ENCODE measurements around the gene ATRAID.
"Not testable (repeated sequence)": the region's sequence is repeated elsewhere in the genome, so short reads cannot be mapped to it uniquely, and the experiment has no call there.

Gene ATRAID

DNA sequence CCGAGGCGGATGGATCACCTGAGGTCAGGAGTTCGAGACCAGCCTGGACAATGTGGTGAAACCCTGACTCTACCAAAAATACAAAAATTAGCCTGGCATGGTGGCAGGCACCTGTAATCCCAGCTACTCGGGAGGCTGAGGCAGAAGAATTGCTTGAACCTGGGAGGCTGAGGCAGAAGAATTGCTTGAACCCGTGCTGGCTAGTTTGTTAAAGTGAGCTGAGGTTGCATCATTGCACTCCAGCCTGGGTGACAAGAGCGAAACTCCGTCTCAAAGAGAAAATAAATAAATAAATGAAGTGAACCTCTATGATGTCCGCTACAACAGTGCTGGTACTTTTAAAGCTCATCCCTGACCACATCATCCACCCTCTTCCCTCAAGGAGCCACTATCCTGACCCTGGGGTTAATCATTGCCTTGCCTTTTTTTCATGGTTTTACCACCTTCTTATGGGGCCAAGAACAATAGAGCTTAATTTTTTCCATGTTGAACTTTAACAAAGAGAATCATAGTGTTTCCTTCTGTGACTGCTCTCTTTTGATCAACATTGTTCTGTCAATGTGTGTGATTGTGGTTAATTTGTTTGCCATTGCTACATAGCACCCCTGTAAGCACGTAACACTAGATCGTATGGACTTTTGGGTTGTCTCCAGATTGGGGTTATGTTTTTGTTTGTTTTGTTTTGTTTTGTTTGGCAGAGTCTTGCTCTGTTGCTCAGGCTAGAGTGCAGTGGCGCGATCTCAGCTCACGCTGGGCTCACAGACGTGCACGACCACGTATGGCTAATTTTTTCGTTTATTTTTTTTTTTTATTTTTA is 17.1 kb upstream of the ATRAID start:
- DNase-seq (ENCODE audit: low read depth) = no peak

GRCh38 chr2:27195799-27196198 is 16.0 kb upstream of the ATRAID start:
- DNase-seq (ENCODE audit: low read depth) = not testable (repeated sequence)

- not testable (repeated sequence) for DNase-seq (ENCODE audit: low read depth)
Measured at GRCh38 chr2:27198068-27198467, 13.8 kb upstream of the ATRAID start.

DNA sequence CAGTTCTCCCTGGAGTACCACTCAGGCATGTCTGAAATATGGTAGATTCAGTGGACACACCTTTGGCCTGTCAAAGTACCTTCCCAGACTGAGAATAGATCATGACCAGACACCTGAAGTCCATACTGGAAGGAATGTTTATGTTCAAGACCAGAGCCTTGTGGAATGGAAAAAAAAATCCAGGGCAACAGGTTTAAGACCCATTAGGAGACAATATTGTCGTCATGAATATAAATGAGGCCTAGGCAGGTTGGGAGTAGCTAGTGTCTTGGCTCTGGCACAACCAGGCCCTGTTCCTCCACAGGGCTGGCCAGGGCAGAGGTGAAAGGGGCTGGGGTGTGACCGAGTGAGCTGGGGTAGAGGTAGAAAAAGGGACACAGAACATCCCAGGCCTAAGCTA is 13.2 kb upstream of the ATRAID start:
- no peak for DNase-seq (ENCODE audit: low read depth)

DNA sequence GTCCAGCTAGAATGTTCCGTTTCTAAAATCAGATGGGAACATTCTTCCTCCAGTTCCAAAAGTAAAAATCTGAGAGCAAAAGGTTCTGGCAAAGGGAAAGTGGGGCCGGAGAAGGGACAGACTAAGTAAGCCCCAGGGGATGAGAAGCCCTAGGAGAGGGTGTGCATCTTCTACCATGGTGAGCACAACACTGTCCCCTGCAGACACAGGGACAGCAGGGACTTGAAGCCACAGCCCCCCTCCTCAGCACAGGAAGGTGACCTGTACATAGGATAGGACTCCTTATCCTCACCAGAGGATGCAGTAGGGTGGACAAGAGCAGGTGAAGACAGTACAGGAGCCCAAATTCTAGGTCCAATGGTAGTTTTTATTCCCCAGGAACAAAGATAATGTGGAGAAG is 12.6 kb upstream of the ATRAID start:
- DNase-seq (ENCODE audit: low read depth) = no peak

- no peak for DNase-seq (ENCODE audit: low read depth)
Measured at GRCh38 chr2:27201675-27202074, 10.2 kb upstream of the ATRAID start.

DNA sequence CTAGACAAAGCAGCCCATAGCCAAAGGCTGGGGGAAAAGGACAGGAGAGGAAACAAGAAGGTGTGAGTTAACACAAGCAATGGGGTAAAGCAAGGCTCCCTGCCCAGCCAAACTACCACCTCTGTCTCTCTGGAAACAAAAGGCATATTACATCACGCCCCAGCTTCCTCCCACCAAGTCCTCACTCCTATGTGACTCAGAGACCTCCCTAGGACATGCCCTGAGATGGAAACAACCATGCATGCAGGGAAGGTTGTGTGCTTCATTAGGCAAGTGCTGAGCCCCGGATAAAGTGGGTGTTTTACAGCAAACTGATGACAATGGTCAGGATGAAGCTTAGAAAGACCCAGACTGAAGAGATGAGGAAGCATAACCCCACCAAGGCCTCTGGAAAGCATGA is 9.0 kb upstream of the ATRAID start:
- DNase-seq (ENCODE audit: low read depth) = peak; percentile 29

DNA sequence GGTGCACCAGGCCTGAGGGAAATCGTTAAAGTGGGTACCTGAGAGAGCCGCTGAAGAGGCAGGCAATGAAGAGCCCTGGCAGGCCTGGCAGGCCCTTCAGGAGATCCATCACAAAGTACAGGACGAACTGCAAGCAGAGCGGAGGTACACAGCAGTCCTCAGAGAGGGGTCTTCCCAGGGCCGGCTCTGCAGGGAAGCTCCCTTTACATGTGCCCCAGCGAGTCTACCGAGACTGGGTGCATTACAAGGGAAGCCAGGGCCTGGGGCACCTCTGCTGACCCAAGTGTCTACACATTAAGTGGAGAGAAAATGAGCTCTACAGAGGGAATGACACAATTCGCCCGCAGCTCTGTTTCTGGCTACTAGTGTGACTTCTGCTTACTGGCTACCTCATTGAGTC is 8.1 kb upstream of the ATRAID start:
- no peak for DNase-seq (ENCODE audit: low read depth)

DNA sequence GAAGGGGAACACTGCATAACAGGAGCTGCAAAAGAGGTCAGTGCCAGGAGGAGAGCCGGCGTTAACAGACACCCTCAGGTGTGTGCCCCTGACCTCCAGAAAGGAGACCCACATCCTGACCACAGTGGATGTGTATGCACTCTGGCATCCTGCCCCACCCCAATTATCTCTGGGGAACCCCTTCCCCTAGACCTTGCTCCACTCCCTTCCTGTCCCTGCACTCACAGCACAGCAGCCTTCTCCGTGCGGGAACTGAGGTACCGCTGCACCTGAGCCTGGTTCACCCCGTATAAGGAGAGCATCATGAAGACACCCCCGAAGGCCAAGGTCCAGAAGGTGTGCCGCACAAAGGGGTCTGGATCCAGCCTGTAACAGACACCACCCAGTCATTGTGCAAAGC is 7.3 kb upstream of the ATRAID start:
- DNase-seq (ENCODE audit: low read depth) = no peak

DNA sequence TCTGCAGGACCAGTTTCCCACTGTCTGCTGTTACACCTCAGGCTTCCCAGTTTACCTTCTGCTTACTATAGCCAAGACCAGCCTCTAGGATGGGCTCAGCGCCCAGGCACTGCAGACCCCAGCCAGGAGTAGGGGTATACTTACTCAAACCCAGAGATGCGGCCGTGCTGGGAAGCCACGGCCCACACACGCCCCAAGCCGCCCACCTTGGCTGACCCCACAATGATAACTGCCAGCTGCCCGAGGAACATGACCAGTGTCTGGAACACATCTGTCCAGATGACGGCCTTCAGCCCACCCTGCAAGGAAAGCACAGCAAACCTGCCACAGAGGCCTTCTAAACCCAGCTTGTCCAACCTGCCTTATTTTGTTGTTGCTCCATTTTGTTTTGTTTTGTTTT is 6.6 kb upstream of the ATRAID start:
- DNase-seq (ENCODE audit: low read depth) = no peak

DNA sequence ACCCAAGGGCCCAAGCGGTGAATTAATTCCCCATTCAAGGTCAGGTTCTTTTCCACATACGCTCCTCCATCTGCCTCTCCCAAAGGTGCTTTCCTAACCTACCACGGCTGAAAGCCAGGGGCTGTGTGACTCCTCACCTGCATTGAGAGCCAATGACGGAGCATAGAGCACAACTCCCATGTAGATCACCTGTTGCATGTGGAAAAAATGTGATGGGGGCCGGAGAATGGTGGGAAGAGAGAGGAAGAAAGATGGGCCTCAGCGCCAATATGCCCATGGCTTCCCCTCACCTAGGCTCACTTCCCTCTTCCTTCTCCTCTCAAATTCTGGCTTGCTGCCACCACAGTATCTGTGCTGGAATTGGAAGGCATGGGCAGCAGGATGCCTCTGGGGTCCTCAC is 5.5 kb upstream of the ATRAID start:
- DNase-seq (ENCODE audit: low read depth) = no peak

DNA sequence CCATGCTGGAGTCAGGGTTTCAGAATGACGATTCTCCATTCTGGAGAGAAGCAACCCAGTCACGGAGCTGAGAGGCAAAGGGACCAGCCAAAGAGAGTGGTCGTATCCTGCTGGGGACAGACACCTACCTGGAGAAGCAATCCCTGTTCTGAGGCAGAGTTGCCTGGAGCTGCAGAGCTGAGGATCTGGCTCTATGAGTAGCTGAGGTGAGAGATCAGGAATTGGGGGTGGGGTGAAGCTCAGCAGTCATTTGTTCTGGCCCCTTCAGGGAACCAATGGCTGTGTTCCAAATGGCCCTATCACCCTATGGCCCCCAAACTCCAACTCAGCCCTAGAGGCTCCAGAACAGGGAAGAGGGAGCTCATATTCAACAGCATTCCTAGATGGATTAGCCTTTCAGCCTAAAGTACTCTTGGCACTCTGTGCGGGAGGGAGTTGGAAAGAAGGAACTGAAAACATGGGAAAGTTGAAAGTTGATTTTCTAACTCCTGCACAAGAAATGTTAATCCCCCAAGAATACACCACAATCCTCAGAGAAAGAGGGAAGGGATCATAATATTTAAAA is 3.3 kb upstream of the ATRAID start:
- no peak for DNase-seq (ENCODE audit: low read depth)

DNA sequence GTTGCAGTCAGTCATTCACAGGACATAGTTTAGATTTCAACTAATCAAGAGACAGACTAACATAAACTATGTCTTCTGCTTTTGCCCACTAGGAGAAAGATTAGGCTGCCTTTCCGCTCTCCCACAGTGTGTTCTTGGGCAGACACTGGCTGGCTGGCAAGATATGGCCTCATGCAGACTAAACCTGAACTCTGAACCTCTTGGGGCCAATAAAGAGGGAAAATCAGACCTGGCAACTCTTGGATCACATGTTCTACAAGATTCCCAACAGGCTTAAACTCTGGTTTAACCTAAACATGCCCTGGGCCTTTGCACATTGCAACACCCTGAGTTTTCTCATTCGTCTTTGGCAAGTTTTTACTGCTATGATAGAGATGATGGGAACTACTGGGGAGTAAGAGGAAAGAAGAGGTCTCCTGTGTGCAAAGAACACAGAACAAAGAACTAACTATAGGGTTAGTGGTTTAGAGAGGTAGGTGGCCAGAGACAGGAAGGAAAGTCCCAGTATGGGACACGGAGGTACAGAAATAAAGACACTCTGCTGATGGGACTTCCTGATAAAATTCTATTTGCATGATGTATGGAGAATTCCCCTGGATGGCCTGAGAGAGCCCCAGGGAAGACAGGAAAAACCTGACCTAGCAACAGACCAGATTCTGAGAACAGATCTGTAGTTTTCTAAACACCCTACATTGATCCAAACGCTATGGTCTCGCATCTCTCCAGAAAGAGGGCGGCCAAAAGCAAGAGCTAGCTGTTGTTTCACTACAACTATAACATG is 2.0 kb upstream of the ATRAID start:
- peak; percentile 32 for DNase-seq (ENCODE audit: low read depth)

- no peak for DNase-seq (ENCODE audit: low read depth)
Measured at GRCh38 chr2:27211241-27211942, 449 bp upstream of the ATRAID start.

- peak; percentile 72 for DNase-seq (ENCODE audit: low read depth)
Measured at GRCh38 chr2:27212626-27213471, 1.0 kb downstream of the ATRAID start.

GRCh38 chr2:27214941-27215340 is 3.1 kb downstream of the ATRAID start:
- DNase-seq (ENCODE audit: low read depth) = peak; percentile 13

DNA sequence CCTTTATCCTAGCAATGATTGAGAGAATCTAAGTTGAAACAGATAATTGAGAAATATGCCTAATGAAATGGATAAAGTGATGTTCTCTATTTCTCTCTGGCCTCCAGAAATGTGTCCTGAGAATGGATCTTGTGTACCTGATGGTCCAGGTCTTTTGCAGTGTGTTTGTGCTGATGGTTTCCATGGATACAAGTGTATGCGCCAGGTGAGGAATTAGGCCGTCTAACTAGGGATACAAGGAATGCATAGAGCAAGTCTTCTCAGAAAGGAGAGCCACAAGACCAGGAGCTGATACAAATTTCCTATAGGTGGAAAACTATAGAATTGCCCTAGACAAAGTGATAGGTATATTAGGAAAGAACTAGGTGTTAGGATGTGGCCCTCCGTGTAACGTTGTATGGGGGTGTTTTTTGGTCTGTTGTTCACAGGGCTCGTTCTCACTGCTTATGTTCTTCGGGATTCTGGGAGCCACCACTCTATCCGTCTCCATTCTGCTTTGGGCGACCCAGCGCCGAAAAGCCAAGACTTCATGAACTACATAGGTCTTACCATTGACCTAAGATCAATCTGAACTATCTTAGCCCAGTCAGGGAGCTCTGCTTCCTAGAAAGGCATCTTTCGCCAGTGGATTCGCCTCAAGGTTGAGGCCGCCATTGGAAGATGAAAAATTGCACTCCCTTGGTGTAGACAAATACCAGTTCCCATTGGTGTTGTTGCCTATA is 4.7 kb downstream of the ATRAID start:
- DNase-seq (ENCODE audit: low read depth) = no peak

- DNase-seq (ENCODE audit: low read depth) = peak; percentile 77
Measured at GRCh38 chr2:27217173-27218121, 5.6 kb downstream of the ATRAID start, which contains the start of gene CAD. Gene CAD (plus strand): TSS chr2:27217369. CDS start chr2:27217552, 183 bp downstream.

DNA sequence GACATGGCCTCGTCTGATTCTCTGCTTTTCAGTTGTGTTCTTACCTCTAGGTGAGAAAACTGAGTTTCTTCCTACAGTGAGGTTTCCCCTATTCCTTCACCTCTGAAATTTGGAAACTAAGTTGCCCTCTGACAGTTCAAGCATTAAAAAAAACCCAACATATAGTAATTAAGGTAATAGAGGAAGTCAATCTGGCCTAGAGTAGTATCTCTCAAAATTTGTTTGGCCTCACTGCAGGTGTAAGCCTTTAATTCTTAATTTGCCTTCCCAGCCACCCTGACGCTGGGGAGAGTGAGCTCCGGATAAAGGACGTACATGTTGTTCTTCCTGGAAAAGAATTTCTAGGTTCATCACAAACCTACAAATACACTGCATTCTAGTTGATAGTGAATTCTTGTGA is 6.8 kb downstream of the ATRAID start:
- no peak for DNase-seq (ENCODE audit: low read depth)

DNA sequence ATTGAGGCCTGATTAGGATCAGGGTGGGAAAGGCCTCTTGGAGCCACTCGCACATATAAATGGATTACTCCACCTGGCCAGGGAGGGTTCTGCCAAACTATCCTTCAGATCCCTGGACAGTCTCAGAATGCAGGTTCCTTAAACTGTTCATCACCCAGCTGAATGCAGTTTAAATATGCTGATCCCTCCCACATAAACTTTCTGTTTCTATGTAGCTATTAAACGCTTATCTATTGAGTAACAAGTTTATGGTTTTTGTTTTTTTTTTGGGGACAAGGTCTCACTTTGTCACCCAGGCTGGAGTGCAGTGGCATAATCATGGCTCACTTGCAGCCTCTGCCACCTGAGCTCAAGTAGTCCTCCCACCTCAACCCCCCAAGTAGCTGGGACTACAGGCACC is 7.2 kb downstream of the ATRAID start:
- no peak for DNase-seq (ENCODE audit: low read depth)

Measured in amniotic epithelial cell (primary cell).